ENCODE data around the gene MISP. TPM values are rescaled to one million over a fixed set of nuclear protein-coding genes. Genes with fewer than 3 reads are reported as not detected.
A peak's percentile ranks its signal among the peaks of the same experiment; 100 is the strongest.

MISP gene
- total and polyA plus RNA-seq, 4 donors = 14.9 to 23.7 (median 22.1) TPM

DNA sequence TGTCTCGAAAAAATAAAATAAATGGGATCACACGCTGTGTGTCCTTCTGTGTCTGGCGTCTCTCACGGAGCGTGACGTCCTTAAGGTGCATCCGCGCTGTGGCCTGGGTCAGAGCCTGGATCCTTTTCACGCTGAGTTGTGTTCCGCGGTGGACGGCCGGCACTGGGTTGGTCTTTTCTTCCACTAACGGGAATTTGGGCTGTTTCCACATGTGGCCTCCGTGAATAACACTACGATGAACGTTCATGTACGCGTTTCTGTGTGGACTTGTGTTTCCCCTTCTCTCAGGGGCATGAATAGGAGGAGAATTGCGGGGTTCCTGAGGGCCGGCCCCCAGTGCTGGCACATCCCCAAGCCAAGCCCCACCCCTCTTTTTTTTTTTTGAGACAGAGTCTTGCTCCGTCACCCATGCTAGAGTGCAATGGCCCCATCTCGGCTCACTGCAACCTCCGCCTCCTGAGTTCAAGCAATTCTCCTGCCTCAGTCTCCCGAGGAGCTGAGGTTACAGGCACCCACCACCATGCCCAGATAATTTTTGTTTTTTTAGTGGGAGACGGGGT, 40.2 kb downstream of the MISP start:
- Histone ChIP-seq H3K27ac (ENCODE audit: low read depth in 1 of 2, low read length in 1 of 2) (peak overlapping the region in 1 of 2 donors; percentile 74), H3K4me3 (no peak overlapping the region), H3K9me3 (ENCODE audit: control insufficient read depth in 4 of 4, insufficient read depth in 3 of 4, low read length in 3 of 4) (no peaks in the 10 kb centered on the region), H3K4me1 (ENCODE audit: control insufficient read depth in 5 of 5, insufficient read depth in 5 of 5, low read length in 5 of 5) (peaks cover 0 to 18% (median 11%) of the 10 kb centered on the region in 5 donors), H3K9ac (ENCODE audit: insufficient read depth in 1 of 2, low read length in 2 of 2) (no peak overlapping the region), H3K27me3 (ENCODE audit: control insufficient read depth in 3 of 3, insufficient read depth in 3 of 3, low read length in 2 of 3) (no peaks in the 10 kb centered on the region), H3K36me3 (ENCODE audit: control insufficient read depth in 4 of 4, insufficient read depth in 4 of 4, low read length in 4 of 4) (no peaks in the 10 kb centered on the region)
- DNase-seq (no peak), ATAC-seq (ENCODE audit: insufficient read depth, low FRiP score) (no peak)
- TF ChIP-seq, protein P1, sequence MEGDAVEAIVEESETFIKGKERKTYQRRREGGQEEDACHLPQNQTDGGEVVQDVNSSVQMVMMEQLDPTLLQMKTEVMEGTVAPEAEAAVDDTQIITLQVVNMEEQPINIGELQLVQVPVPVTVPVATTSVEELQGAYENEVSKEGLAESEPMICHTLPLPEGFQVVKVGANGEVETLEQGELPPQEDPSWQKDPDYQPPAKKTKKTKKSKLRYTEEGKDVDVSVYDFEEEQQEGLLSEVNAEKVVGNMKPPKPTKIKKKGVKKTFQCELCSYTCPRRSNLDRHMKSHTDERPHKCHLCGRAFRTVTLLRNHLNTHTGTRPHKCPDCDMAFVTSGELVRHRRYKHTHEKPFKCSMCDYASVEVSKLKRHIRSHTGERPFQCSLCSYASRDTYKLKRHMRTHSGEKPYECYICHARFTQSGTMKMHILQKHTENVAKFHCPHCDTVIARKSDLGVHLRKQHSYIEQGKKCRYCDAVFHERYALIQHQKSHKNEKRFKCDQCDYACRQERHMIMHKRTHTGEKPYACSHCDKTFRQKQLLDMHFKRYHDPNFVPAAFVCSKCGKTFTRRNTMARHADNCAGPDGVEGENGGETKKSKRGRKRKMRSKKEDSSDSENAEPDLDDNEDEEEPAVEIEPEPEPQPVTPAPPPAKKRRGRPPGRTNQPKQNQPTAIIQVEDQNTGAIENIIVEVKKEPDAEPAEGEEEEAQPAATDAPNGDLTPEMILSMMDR (IDR thresholded peaks at IDR 0.05; ENCODE audit: control extremely low read depth, extremely low read depth) = no peak
- WGBS, 2 donors = 66 to 72% methylated on average over 26 of the region's 26 CpGs

DNA sequence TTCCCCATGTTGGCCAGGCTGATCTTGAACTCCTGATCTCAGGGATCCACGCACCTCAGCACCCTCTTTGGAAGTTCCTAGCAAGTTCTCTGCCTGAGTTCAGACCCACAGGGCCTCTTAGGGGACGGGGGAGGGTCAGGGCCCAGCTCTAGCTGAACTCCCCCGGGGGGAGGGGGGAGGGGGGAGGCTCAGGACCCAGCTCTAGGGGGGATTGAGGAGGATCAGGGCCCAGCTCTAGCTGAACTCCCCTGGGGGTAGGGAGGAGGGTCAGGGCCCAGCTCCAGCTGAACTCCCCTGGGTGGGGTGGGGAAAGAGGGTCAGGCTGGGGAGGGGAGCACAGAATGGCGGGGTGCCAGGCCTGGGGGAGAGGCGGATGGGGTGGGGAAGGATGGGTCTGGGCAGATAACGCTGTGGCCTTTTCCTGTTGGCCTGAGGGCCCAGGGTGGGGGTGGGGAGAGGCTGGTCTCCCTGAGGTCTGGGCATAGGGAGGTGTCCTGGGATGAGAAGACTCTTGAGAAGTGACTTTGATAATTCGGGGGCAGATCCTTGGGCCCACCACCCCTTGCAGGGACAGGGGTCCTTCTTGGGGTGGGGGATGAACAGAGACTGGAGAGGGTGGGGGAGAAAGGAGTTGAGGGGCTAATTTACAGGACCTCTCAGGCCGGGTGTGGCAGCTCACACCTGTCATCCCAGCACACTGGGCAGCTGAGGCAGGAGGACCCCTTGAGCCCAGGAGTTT, 40.8 kb downstream of the MISP start:
- ATAC-seq (ENCODE audit: insufficient read depth, low FRiP score) (no peak), DNase-seq (no peak)
- no peaks in the 10 kb centered on the region for H3K36me3 ChIP-seq (ENCODE audit: control insufficient read depth in 4 of 4, insufficient read depth in 4 of 4, low read length in 4 of 4)
- no peak overlapping the region for H3K9ac ChIP-seq (ENCODE audit: insufficient read depth in 1 of 2, low read length in 2 of 2)
- peak overlapping the region; percentile 24 to 74 for H3K27ac ChIP-seq (ENCODE audit: low read depth in 1 of 2, low read length in 1 of 2)
- no peaks in the 10 kb centered on the region for H3K9me3 ChIP-seq (ENCODE audit: control insufficient read depth in 4 of 4, insufficient read depth in 3 of 4, low read length in 3 of 4)
- TF ChIP-seq, protein P1 (IDR thresholded peaks at IDR 0.05; ENCODE audit: control extremely low read depth, extremely low read depth) = no peak
- no peaks in the 10 kb centered on the region for H3K27me3 ChIP-seq (ENCODE audit: control insufficient read depth in 3 of 3, insufficient read depth in 3 of 3, low read length in 2 of 3)
- H3K4me3 ChIP-seq = no peak overlapping the region
- 50 to 56% methylated on average over 8 of the region's 8 CpGs for WGBS, 2 donors
- peaks cover 0 to 21% (median 11%) of the 10 kb centered on the region in 5 donors for H3K4me1 ChIP-seq (ENCODE audit: control insufficient read depth in 5 of 5, insufficient read depth in 5 of 5, low read length in 5 of 5)

DNA sequence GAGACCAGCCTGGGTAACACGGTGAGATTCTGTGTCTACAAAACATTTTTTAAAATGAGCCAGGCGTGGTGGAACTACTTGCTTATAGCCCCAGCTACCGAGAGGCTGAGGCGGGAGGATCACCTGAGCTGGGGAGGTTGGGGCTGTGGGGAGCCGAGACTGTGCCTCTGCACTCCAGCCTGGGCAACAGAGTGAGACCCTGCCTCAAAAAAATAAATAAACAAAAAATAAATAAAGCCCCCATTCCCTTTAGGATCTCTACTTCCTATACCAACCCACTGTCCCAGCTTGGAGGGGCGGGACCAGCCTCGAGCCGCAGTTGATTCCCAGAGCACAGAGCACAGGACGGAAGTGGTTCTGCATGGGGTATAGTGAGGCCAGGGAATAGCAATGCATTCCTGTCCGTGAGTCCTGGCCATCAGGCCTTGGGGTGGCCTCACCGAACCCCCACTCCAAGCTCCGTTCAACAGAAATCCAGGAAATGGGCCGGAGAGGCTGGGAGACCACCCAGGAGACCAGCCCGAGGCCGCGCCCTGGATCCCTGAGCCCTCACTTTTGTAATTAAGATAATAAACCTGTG, 41.5 kb downstream of the MISP start:
- TF ChIP-seq, protein P1 (IDR thresholded peaks at IDR 0.05; ENCODE audit: control extremely low read depth, extremely low read depth) = no peak
- H3K27ac ChIP-seq (ENCODE audit: low read depth in 1 of 2, low read length in 1 of 2) = peak overlapping the region; percentile 24 to 68
- no peak for ATAC-seq (ENCODE audit: insufficient read depth, low FRiP score)
- H3K9me3 ChIP-seq (ENCODE audit: control insufficient read depth in 4 of 4, insufficient read depth in 3 of 4, low read length in 3 of 4) = no peaks in the 10 kb centered on the region
- H3K27me3 ChIP-seq (ENCODE audit: control insufficient read depth in 3 of 3, insufficient read depth in 3 of 3, low read length in 2 of 3) = no peaks in the 10 kb centered on the region
- H3K4me3 ChIP-seq = no peak overlapping the region
- peaks cover 0 to 21% (median 11%) of the 10 kb centered on the region in 5 donors for H3K4me1 ChIP-seq (ENCODE audit: control insufficient read depth in 5 of 5, insufficient read depth in 5 of 5, low read length in 5 of 5)
- WGBS, 2 donors = 70 to 77% methylated on average over 16 of the region's 16 CpGs
- no peak overlapping the region for H3K9ac ChIP-seq (ENCODE audit: insufficient read depth in 1 of 2, low read length in 2 of 2)
- no peak for DNase-seq
- H3K36me3 ChIP-seq (ENCODE audit: control insufficient read depth in 4 of 4, insufficient read depth in 4 of 4, low read length in 4 of 4) = no peaks in the 10 kb centered on the region
